Astrocyte of the spinal cord (primary cell): ENCODE data around the gene SYT1.
A peak's percentile ranks its signal among the peaks of the same experiment; 100 is the strongest.

ENCODE experiments used
- DNase-seq: peaks from one replicate; pipeline ENCODE4 v3.0.0; 2011; ENCODE audit warnings: low read depth, low spot score
- H3K4me3 ChIP-seq: 2 replicates; pipeline ENCODE4 v1.5.1; 2011; ENCODE audit warnings: low read depth, mild to moderate bottlenecking, low read length, moderate library complexity
- in situ Hi-C: cut with HindIII; loops from 2 replicates; pipeline ENCODE4 v1.10.0; 2017; ENCODE audit warnings: low sequenced_read_pairs
- TF ChIP-seq, protein P1 (sequence below): IDR thresholded peaks from 2 replicates; pipeline ENCODE4 v1.5.1; 2012; ENCODE audit warnings: low read depth, mild to moderate bottlenecking, low read length, inconsistent platforms

The SYT1 gene

DNA sequence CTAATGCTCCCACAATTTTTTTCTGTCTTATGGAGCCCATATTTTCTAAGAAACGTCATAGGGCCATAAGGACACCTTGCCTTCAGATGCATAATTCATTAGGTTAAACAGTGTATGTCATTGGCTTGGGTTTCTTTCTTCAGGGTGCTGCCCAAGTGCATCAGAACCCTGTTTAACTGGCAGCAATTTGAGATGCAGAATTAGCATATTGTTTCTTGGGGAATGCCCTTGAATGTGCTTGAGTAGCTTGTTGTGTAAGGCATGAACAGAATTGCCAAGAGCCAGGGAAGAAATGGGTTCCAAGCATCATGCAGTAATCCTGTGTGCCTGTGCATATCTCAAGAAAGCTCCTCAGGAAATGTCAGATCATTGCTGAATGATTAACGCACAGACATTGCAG lies 277.2 kb downstream of the SYT1 start:
- in situ Hi-C loops: no loop called here
- TF ChIP-seq, protein P1, sequence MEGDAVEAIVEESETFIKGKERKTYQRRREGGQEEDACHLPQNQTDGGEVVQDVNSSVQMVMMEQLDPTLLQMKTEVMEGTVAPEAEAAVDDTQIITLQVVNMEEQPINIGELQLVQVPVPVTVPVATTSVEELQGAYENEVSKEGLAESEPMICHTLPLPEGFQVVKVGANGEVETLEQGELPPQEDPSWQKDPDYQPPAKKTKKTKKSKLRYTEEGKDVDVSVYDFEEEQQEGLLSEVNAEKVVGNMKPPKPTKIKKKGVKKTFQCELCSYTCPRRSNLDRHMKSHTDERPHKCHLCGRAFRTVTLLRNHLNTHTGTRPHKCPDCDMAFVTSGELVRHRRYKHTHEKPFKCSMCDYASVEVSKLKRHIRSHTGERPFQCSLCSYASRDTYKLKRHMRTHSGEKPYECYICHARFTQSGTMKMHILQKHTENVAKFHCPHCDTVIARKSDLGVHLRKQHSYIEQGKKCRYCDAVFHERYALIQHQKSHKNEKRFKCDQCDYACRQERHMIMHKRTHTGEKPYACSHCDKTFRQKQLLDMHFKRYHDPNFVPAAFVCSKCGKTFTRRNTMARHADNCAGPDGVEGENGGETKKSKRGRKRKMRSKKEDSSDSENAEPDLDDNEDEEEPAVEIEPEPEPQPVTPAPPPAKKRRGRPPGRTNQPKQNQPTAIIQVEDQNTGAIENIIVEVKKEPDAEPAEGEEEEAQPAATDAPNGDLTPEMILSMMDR: no peak
- DNase-seq: no peak
- H3K4me3 ChIP-seq: no peak overlapping the region

DNA sequence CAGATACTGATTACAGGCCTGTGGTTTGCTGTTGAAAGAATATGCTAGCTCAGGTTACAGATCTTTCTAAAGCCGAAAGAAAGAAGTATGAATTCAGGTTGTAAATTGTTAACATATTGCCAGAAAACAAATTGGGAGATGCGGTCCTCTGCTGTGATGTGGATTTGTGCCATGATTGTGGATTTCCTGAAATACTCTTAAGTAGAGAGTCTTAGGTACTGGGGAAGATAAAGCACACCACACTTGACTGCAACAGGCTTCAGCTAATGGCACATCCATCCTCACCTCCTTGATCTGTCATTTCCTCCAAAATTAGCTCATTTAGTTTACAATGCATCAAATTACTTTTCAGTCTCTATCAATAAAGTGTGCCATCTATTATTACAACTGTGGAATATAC lies 279.2 kb downstream of the SYT1 start:
- TF ChIP-seq, protein P1: no peak
- DNase-seq: no peak
- no peak overlapping the region for H3K4me3 ChIP-seq
- in situ Hi-C loops: no loop called here

DNA sequence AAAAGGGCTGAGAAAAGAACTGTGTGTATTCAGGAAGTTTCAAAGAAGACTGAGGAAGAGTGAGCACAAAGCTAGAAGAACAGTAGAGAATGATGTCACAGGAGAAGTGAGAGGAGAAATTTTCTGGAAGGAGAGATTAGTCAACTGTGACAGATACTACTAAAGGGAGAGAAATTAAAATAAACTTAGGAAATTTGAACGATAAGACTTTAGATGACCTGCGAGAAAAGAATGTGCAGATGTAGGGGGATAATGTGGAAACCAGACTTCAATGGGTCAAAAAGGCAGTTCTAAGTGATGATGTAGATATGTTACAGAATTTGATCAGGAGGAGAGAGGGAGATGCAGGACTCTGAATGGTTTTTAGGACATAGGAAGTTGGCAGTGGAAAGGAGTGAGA lies 287.4 kb downstream of the SYT1 start:
- TF ChIP-seq, protein P1: no peak
- H3K4me3 ChIP-seq: no peak overlapping the region
- DNase-seq: peak; percentile 1
- in situ Hi-C loops: no loop called here

DNA sequence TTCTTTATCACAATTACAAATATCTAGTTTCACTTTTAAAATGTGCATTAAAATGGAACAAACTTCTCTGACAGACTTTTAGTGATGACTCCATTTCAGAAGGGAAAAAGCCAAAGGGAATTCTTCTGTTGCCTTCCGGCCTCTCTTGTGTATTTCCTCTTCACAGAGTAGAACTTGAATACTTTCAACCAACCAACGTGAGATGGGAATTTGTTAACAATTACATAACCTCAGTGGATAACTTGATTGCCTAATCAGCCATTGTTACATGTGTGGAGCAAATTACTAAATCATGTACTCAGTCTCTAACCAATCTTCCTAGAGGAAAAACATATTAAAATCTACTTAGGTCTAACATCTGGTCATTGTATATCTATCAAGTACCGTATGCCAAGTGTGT lies 291.1 kb downstream of the SYT1 start:
- in situ Hi-C loops: no loop called here
- H3K4me3 ChIP-seq: no peak overlapping the region

DNA sequence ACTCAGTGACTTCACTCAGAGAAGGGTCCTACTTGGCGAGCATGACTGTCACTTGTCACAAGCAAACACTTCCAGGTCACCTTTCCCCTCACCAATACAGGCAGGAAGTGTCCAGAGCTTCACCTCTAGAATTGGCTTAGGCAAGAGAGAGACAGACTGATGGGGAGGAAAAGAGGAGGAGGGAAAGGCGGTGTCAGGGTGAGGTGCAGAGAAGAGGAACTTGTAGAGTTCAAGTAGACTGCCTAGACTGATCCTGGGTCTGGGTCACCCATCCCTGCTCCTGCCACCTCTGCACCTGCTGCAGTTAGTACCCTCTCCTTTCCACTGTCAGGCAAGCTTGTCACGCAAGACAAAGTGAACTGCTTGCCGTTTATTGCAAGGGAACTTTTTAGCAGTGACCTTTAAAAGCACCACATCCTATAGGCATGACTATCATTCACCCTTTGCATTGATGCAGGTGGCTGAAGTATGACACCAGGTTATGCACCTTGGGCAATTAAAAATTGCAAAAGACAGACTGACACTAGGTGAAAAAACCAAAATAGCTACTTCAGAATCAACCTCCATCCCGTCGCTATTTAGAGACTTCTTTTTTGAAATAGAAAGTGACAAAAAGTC lies 292.4 kb downstream of the SYT1 start:
- no peak overlapping the region for H3K4me3 ChIP-seq
- in situ Hi-C loops: no loop called here
- TF ChIP-seq, protein P1: no peak
- no peak for DNase-seq

More for the DNA sequence above, 291.1 kb downstream of the SYT1 start:
- TF ChIP-seq, protein P1: no peak
- DNase-seq: peak; percentile 8

DNA sequence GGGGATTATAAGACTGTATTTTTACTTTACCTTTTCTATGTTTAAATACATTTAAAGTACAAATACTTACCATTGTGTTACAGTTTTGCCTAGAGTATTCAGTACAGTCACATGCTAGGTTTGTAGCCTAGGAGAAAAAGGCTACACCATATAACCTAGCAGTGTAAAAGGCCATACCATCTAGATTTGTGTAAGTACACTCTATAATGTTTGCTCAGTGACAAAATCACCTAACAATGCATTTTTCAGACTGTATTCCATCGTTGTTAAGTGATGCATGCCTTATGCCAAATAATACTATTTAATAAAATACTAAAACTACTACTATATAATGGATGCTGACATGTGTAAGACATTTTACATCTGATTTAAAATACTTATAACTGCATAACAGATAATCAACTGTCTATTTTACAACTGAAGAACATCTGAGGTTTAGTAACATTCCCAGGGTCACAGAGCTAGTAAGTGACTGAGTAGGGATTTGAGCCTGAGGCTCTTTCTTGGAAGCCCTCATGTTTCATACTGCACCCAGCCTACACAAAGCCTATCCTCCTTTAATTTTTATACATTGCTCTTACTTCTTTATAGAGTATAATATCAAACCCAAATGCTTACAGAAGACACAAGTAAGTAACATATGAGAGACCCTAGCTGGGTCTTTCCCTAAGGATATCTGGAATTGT lies 296.8 kb downstream of the SYT1 start:
- in situ Hi-C loops: no loop called here
- TF ChIP-seq, protein P1: no peak
- H3K4me3 ChIP-seq: no peak overlapping the region
- no peak for DNase-seq
